Pancreas (tissue), 10 donors: ENCODE data around the gene SRCIN1. TPM values are rescaled to one million over a fixed set of nuclear protein-coding genes. Genes with fewer than 3 reads are reported as not detected.

Experiments used
- ATAC-seq, 4 donors: fragments of 200-7000 bp; cut with Tn5 transposase; one replicate each; pipeline versions ENCODE4 v1.8.0 to v1.9.1; 2020; ENCODE audit warnings: mild to moderate bottlenecking in 4 of 4, moderate library complexity in 4 of 4
- DNase-seq, 6 donors: peaks; one replicate each; pipeline ENCODE4 v3.0.0-alpha.2; 2020
- FAIRE-seq: peaks from 2 replicates; lab custom pipeline; 2012; peaks lifted over from hg19 to GRCh38; lab: Jason Lieb, UNC
- H3K27ac ChIP-seq, 4 donors: fragments of 200-600 bp; sonication (generic); 1 replicate in 3 of 4; 2 replicates in 1 of 4; pipeline versions ENCODE4 v1.5.0 to v1.8.0; 2020
- H3K27me3 ChIP-seq, 4 donors: fragments of 200-600 bp; one replicate each; pipeline ENCODE4 v1.8.0; 2021
- H3K36me3 ChIP-seq, 3 donors: fragments of 200-600 bp; sonication (generic) in 1 of 3; one replicate each; pipeline versions ENCODE4 v1.5.0 to v1.8.0; 2020 to 2021
- H3K4me1 ChIP-seq, 3 donors: fragments of 200-600 bp; one replicate each; pipeline ENCODE4 v1.8.0; 2021
- H3K4me3 ChIP-seq, 4 donors: fragments of 200-600 bp; sonication (generic) in 2 of 4; one replicate each; pipeline versions ENCODE4 v1.5.0 to v1.8.0; 2020 to 2021
- H3K9me3 ChIP-seq, 4 donors: fragments of 200-600 bp; one replicate each; pipeline ENCODE4 v1.8.0; 2021
- WGBS, 2 donors: extraction: QIAGEN DNeasy Blood & Tissue Kit; methylation state at CpG; one replicate each; pipeline ENCODE4 v1.1.7; 2013; 5-methylcytosine and 5-hydroxymethylcytosine counted together
- intact Hi-C, 3 donors: fragments of 100-400 bp; cut with DNase I; formaldehyde crosslinking; loops; one replicate each; pipeline versions ENCODE4 v1.11.1 to v1.14.2; 2022
- polyA plus RNA-seq, 2 donors: library from polyadenylated mRNA; stranded (reverse); fragments of 200-250 nt; gene quantifications; one replicate each; pipeline ENCODE4 v1.2.3, GENCODE V29; 2013
- total RNA-seq, 6 donors: library from RNA; stranded (reverse); fragmentation: NEBNext Ultra II Directional in 4 of 6; extraction: Animal tissue kit (Norgen Biotek cat#: 25700) in 4 of 6; gene quantifications; one replicate each; pipeline versions ENCODE4 v1.2.1 to v1.2.4, GENCODE V29; 2021 to 2023
- TF ChIP-seq, protein P1 (sequence below), 4 donors: fragments of 200-600 bp; sonication (generic) in 3 of 4; IDR thresholded peaks; one replicate each; pipeline versions ENCODE4 v1.5.0 to v1.8.0; 2021; ENCODE audit warnings: antibody characterized with exemption in 4 of 4
- donor health status: healthy with polysubstance abuse.
- donor health status: DM: no; HTN: no; CAD: no; lungs with moderate emphysema.
- donor health status: DM: no; HTN: no; CAD: no.
- donor health status: control.
- donor health status: control.
- donor health status: Bipolar disorder and iron deficiency.
- donor health status: DM: yes; HTN: yes; CAD: no.
- donor health status: DM: no; HTN: no; CAD: no.
- donor health status: DM: no; HTN: no; CAD: no.
- donor health status: DM: yes; HTN: yes; CAD: no.

Gene SRCIN1
- total and polyA plus RNA-seq, 8 donors, result 5.8 to 30.3 (median 9.0) TPM

DNA sequence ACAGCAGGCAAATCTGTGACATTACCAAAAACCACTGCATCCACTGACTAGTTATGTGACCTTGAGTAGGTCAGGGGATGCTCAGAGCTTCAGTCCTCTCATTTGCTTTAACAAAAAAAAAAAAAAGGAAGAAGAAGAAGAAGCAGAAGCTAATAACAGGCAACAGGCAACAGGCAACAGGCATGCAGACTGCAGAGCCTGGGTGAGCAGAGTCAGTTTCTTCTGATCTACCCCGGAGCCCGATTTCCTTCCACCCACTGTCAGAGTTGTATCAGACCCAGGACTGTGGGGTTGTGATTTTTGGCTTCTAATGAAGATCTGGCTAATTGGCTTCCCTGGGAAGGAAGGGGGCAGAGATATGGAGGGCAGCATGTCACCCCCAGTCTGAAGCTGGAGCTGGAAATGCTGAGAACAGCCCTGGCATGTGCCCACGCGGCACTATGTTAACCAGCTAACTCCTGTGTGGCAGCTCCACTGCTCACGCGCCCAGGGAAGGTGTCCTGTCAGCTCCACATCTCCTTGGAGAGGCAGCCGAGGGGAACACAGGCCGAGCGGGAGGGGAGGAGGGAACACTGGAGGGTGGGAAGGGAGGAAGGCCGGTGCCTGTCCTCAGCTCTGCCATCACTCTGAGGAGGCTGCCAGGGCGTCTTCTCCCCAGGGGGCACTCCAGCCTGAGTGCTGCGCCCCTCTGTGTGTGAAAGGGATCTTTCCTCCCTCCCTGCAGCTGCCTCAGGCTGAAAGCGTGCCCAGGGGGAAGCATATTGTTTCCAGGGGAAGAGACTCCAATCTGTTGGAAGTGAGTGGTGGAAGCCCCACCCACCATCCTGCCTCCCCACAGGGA is 17.6 kb downstream of the SRCIN1 start:
- FAIRE-seq, result no peak
- TF ChIP-seq, protein P1, sequence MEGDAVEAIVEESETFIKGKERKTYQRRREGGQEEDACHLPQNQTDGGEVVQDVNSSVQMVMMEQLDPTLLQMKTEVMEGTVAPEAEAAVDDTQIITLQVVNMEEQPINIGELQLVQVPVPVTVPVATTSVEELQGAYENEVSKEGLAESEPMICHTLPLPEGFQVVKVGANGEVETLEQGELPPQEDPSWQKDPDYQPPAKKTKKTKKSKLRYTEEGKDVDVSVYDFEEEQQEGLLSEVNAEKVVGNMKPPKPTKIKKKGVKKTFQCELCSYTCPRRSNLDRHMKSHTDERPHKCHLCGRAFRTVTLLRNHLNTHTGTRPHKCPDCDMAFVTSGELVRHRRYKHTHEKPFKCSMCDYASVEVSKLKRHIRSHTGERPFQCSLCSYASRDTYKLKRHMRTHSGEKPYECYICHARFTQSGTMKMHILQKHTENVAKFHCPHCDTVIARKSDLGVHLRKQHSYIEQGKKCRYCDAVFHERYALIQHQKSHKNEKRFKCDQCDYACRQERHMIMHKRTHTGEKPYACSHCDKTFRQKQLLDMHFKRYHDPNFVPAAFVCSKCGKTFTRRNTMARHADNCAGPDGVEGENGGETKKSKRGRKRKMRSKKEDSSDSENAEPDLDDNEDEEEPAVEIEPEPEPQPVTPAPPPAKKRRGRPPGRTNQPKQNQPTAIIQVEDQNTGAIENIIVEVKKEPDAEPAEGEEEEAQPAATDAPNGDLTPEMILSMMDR (IDR thresholded peaks at IDR 0.05), result no peak
- 66 to 67% methylated on average over 13 of the region's 13 CpGs for WGBS, 2 donors
- no peak for ATAC-seq
- DNase-seq, result no peak
- Histone ChIP-seq H3K4me3 (no peak overlapping the region), H3K9me3 (no peaks in the 10 kb centered on the region), H3K36me3 (no peaks in the 10 kb centered on the region), H3K4me1 (peaks cover 0 to 4% (median 0%) of the 10 kb centered on the region in 3 donors), H3K27me3 (no peaks in the 10 kb centered on the region), H3K27ac (no peak overlapping the region)
- intact Hi-C loops, result no loop called here

DNA sequence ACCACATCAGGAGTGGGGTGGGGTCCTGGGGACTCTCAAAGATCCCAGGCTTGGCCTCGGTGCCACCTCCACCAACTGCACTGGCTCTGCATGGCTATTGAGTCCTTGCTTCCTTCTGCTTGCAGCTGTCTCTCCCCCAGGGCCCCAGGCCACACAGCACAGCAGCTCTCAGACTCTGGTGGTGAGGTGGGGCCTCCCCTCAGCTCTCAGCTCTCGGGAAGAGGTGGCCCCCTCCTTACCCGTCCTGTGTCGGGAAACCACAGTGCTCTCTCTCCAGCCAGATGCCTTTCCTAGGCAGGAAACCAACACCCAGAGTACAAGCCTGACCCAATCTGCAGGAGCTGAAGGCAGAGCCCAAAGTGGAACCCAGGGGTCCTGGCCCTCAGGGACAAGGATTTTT is 18.5 kb downstream of the SRCIN1 start:
- Histone ChIP-seq H3K4me3 (no peak overlapping the region), H3K27me3 (no peaks in the 10 kb centered on the region), H3K4me1 (peaks cover 0 to 4% (median 0%) of the 10 kb centered on the region in 3 donors), H3K27ac (no peak overlapping the region), H3K9me3 (no peaks in the 10 kb centered on the region), H3K36me3 (no peaks in the 10 kb centered on the region)
- intact Hi-C loops, result no loop called here
- ATAC-seq (no peak), FAIRE-seq (no peak), DNase-seq (no peak)
- TF ChIP-seq, protein P1 (IDR thresholded peaks at IDR 0.05), result no peak
- 89 to 92% methylated on average over 4 of the region's 4 CpGs for WGBS, 2 donors

- Histone ChIP-seq H3K4me3 (no peak overlapping the region), H3K9me3 (no peaks in the 10 kb centered on the region), H3K4me1 (peaks cover 0 to 4% (median 0%) of the 10 kb centered on the region in 3 donors), H3K27me3 (no peaks in the 10 kb centered on the region), H3K36me3 (no peaks in the 10 kb centered on the region), H3K27ac (no peak overlapping the region)
- no peak for FAIRE-seq
- WGBS, 2 donors, result 60 to 72% methylated on average over 7 of the region's 7 CpGs
- DNase-seq, result no peak
- intact Hi-C loops, result no loop called here
- TF ChIP-seq, protein P1 (IDR thresholded peaks at IDR 0.05), result no peak
- no peak for ATAC-seq
Measured at GRCh38 chr17:38586788-38587187, 19.0 kb downstream of the SRCIN1 start.

DNA sequence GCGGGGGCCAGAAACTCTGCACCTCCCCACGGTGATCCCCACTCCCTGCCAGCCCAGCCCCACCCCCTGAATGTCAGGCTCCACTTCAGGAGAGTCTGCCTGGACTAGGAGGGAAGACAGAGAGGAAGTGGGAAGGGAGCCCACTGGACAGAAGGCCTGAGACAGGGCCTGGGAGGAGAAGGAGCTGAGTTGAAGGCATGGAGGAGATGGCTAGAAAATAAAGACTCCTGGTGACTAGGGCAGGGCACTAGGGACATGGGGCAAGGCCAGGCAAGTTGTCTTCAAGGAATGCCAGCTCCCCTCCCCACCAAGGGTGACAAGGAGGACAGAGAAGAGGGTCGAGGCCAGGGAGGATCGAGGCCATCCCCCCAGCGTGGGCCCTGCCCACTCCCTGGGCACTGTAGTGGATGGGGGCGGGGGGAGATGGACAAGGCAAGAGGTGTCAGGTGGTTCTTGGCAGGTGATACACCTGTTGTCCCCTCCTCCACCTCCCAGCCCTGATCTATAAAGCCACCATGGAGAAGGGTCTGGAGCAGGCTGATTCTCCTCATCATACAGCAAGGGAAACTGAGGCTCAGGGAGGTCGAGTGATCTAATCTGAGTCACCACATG is 19.7 kb downstream of the SRCIN1 start:
- Histone ChIP-seq H3K4me1 (peaks cover 0 to 4% (median 0%) of the 10 kb centered on the region in 3 donors), H3K27me3 (no peaks in the 10 kb centered on the region), H3K4me3 (no peak overlapping the region), H3K9me3 (no peaks in the 10 kb centered on the region), H3K36me3 (no peaks in the 10 kb centered on the region), H3K27ac (no peak overlapping the region)
- 49 to 62% methylated on average over 7 of the region's 7 CpGs for WGBS, 2 donors
- FAIRE-seq (no peak), DNase-seq (no peak), ATAC-seq (no peak)
- intact Hi-C loops, result no loop called here
- TF ChIP-seq, protein P1 (IDR thresholded peaks at IDR 0.05), result no peak
